HG02981 (cell line): ENCODE results near the gene TAS2R31.
"Not testable (repeated sequence)": the region's sequence is repeated elsewhere in the genome, so short reads cannot be mapped to it uniquely, and the experiment has no call there.

Experiments used
- ATAC-seq: cut with Tn5 transposase; IDR thresholded peaks from one replicate; pipeline ENCODE4 v1.9.1; 2021; ENCODE audit warnings: mild to moderate bottlenecking, moderate library complexity; ENCODE audit not compliant: unreplicated experiment

TAS2R31 gene, protein sequence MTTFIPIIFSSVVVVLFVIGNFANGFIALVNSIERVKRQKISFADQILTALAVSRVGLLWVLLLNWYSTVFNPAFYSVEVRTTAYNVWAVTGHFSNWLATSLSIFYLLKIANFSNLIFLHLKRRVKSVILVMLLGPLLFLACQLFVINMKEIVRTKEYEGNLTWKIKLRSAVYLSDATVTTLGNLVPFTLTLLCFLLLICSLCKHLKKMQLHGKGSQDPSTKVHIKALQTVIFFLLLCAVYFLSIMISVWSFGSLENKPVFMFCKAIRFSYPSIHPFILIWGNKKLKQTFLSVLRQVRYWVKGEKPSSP

DNA sequence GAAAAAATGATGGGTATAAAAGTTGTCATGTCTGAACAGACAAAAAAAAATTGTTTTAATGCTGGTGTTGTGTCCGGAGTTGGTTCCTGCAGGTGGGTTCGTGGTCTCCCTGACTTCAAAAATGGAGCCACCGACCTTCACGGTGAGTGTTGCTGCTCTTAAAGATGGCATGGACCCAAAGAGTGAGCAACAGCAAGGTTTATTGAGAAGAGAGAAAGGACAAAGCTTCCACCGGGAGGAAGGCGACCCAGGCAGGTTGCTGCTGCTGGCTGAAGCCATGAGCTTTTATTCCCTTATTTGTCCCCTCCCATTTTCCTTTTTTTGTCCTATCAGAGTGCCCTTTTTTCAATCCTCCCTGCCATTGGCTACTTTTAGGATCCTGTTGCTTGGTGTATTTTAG is at the start of gene TAS2R31:
TSS of gene TAS2R31 (minus strand) at position 101 of the 400 bp plus-strand sequence. CDS start at position 29, 72 bp downstream.
- ATAC-seq = no peak

DNA sequence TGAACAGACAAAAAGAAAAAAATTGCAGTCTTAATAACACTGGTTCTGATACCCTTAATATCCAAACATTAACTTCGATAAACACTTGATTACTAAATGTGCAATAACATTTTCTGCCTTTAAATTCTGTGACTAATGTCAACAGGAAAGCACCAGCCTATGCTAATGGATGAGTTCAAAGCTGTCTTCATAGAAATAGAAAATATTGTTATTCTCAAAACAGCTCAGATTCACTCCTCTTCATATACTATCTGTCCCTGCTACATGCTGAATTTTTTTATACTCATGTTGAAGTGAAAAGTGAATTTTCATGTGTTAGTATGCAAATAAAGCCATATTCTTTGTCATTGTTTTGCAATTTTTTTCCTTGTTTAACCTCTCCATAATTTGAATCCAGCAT is 47.0 kb upstream of the TAS2R31 start:
- ATAC-seq = no peak

DNA sequence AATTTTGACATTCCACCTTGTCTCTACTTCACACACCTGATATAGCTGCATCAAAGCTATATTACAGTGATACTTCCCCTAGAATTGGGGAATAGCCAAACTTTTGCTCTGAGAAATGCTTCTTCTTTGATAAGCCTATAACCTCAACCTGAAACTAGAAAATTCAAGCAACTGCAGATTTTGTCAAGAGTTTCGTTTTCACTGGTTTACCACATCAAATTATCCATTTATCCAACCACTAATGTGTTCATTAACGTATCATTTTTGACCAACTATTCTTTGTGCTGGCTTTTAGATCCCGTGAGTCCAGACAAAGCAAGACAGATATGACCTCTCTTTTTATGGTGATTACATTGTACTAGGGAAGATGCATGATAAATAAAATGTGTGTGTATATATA is 44.4 kb upstream of the TAS2R31 start:
- ATAC-seq = peak; percentile 74

- no peak for ATAC-seq
Observed at GRCh38 chr12:11071414-11071813, 40.2 kb upstream of the TAS2R31 start.

GRCh38 chr12:11070999-11071398 is 39.8 kb upstream of the TAS2R31 start:
- ATAC-seq = no peak

DNA sequence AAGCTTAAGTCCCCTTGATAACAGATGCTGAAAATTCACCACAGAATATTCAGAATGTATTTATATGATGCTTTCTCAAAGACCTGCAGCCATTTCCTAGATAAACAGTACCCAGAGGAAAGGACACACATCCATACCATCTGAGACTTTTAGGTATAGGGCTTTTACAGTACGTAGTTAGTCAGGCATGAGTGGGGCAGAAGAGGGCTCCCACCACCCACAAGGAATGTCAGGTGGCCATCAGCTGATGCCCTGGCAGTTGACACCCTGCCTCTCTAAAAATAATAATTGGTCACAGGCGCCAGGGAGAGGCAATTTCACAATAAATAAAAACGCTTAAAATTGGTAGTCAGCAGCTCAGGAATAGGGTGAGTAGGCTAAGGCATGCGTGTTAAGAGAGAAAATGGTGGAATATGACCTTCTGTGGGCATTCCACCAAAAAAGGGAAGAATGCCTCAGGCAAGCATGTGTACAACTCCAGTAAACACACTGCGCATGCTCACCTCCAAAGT is 38.7 kb upstream of the TAS2R31 start:
- ATAC-seq = no peak

- no peak for ATAC-seq
Observed at GRCh38 chr12:11067514-11067913, 36.3 kb upstream of the TAS2R31 start.

DNA sequence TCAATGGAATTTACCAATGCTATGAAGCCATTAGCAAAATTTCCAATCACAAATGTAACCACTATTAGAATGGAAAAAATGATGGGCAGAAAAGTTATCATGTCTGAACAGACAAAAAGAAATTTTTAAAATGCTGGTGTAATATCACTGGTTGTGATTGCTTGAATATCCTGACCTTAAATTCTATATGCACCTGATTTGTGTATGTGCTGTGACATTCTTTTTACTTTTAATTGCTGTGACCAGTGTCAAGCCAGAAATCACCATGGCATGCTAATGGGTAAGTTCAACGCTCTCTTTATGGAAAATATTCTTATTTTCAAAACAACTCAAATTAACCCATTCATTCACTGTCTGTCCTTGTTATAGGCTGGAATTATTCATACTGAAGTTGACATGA is 31.0 kb upstream of the TAS2R31 start, which contains the start of gene TAS2R46:
TSS of gene TAS2R46 (minus strand) at position 101 of the 400 bp plus-strand sequence. CDS start at position 101, 0 bp downstream.
- ATAC-seq = not testable (repeated sequence)

DNA sequence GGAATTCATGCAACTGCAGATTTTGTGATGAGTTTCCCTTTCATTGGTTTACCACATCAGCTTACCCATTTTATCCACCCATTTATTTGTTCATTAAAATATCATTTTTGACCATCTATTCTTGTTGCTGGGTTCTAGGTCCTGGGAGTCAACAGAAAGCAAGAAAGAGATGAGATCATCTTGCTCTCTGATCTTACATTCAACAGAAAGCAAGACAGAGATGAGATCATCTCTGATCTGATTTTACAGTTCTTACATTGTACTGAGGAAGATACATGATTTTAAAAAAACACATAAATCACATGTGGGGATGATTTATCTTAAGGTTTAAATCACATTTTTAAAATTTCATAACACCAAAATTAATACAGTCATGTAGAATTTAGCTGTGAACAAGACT is 28.6 kb upstream of the TAS2R31 start:
- ATAC-seq = no peak

DNA sequence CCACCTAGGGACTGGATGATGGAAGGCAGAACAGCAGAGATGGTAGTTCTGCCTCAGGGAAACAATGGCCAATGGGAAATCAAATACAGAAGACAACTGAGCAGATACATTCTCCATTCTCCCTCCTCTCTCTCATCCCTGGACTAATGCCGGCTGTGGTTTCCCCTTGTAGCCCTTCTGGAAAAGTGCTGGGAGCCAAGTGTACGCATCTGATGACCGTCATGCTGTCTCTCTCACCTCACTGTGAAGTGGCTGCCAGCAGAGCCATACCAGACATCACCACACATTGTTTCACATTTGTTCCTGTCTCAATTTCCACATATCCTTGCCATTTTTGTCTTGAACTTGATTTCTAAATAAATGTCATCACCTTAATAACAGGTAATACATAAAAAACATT is 27.8 kb upstream of the TAS2R31 start:
- ATAC-seq = no peak

- no peak for ATAC-seq
Observed at GRCh38 chr12:11055306-11055705, 24.1 kb upstream of the TAS2R31 start.

DNA sequence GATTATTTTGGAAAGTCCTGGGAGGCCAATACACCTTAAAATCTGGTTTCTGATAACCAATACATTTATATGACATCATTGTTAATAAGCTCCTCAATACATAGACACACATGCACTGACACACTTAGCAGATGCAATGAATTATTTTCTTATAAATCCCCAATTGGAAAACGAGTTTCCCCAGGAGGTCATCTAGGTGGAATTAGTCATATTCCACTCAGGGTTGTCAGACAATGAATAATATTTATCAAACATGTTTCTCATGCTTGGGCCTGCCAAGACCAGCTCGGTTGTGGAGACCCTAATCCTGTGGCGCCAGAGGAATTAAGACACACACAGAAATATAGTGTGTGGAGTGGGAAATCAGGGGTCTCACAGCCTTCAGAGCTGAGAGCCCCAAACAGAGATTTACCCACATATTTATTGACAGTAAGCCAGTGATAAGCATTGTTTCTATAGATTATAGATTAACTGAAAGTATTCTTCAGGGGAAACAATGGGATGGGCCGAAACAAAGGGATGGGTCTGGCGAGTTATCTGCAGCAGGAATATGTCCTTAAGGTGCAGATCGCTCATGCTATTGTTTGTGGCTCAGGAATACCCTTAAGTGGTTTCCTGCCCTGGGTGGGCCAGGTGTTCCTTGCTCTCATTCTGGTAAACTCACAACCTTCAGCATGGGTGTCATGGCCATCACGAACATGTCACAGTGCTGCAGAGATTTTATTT is 18.8 kb upstream of the TAS2R31 start:
- not testable (repeated sequence) for ATAC-seq

DNA sequence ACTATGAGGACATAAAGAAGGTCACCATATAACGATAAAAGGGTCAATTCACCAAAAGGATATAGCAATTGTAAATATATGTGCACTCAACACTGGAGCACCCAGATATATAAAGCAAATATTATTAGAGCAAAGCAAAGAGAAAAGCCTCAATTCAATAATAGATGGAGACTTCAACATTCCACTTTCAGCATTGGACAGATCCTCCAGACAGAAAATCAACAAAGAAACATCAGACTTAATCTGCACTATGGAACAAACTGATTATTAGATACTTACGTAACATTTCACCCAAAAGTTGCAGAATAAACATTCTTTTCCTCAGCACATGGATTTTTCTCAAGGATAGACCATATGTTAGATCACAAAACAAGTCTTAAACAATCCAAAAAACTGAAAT is 10.2 kb upstream of the TAS2R31 start:
- not testable (repeated sequence) for ATAC-seq

DNA sequence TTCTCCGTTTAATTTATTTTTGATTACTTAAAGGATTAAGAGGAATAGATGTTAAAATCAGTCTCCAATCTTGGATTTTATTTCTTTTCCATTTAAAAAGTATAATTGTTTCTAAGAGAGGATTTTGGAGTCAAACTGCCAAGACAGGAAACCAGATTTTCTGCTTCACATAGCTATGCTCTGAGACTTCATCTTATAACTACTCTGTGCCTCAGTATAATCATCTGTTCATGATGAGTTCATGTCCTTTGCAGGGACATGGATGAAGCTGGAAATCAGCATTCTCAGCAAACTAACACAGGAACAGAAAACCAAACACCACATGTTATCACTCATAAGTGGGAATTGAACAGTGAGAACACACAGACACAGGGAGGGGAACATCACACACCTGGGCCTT is 9.0 kb upstream of the TAS2R31 start:
- no peak for ATAC-seq

GRCh38 chr12:11039171-11039570 is 8.0 kb upstream of the TAS2R31 start:
- ATAC-seq = no peak

DNA sequence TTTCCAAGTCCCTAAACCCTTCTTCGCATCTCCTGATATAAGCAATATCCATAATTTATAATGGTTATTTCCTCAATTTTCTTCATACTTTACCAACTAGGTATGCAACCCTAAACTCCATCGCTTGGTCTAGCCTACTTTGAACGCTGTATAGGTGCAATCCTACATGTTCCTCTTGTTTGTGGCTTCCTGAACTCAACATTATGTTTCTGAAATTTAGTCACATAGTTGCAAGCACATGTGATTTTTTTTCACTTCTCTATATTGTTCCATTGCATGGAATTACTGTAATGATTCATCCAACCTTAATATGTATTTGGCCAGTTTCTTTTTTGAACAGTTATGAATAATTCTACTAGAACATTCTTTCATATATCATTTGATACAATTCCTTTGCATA is 2.8 kb upstream of the TAS2R31 start:
- ATAC-seq = peak; percentile 60

DNA sequence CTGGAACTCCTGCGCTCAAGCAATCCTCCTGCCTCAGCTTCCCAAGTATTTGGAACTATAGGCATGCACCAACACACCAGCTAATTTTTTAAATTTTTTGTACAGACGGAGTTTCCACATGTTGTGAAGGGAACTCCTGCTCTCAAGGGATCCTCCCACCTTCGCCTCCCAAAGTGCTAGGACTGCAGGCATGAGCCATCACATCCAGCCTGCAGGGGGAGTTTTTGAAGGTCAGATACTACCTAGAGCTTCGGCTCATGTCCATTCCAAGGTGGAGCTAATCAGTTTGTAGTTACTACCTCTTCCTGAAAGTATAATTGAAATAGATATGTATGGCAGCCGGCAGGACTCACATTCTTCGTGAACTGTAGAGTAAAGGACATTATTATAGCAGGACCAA is 5.1 kb downstream of the TAS2R31 start:
- no peak for ATAC-seq

GRCh38 chr12:11023387-11023786 is 7.8 kb downstream of the TAS2R31 start:
- no peak for ATAC-seq

DNA sequence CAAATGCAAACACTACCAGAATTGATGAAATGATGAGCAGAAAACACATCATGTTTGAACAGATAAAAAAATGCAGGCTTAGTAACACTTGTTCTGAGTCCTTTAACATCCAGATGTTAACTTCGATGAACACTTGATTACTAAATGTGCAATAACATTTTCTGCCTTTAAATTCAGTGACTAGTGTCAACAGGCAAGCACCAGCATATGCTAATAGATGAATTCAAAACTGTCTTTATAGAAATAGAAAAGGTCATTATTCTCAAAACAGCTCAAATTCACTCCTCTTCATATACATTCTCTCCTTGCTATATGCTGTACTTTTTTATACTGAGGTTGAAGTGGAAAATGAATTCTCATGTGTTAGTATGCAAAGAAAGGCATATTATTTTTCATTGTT is 8.7 kb downstream of the TAS2R31 start, which contains the start of gene TAS2R19:
TSS of gene TAS2R19 (minus strand) at position 101 of the 400 bp plus-strand sequence. CDS start at position 52, 49 bp downstream.
- ATAC-seq = no peak

DNA sequence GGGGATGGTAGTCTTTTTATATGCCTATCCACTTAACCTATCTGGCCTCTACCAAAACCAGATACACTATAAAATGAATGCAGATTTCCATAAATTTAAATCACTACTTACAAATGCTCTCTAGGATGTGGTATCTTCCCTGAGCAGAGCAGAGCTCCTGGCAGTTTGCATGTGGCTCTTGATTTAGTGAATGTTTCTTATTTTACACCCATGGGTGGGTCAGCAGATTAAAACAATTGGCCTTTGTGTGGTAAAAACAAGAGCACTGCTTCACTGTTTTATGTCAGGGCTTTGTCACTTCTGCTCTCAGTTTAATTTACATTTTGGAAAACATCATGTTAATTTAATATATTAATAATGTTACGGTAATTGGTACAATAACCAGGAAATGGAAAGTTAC is 14.3 kb downstream of the TAS2R31 start:
- ATAC-seq = no peak

DNA sequence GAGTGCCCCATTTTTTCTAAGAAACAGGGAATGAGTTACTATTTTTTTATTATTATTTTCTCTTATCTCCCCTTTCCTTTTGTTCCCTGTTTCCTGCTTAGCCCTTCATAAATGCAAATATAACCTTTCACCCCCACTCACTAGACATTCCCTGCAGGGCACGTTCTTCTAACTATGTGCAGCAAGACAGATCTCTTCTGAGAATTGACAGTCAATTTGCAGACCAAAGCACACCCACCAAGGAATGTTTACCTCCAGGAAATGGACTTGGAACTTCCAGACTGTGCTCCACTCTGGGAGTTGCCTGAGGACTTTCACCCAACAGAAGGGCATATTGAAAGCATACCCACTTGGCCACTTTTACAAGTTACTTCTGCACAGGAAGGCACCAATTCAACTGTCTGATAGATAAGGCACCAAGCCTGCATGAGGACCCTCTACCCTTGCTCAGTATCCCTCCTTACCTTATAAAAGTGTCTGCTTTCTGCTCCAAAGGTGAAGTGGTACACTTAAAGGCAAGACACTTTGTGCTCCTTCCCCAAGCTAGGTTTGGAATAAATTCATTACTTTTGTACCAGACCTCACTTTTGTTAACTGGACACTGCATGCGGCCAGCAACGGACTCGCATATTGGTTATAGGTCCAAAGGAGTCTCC is 15.3 kb downstream of the TAS2R31 start:
- ATAC-seq = no peak
